NB4 (cell line): Measurements from ENCODE around the gene PAQR7.

Experiments used
- DNase-seq: peaks from one replicate; pipeline ENCODE4 v3.0.0; 2010; ENCODE audit warnings: low read depth
- H3K4me3 ChIP-seq: one replicate; pipeline ENCODE4 v1.5.1; 2011; ENCODE audit warnings: mild to moderate bottlenecking, low read depth, low read length, moderate library complexity
- MYC ChIP-seq: IDR thresholded peaks from 2 replicates; pipeline ENCODE4 v1.6.1; 2011; ENCODE audit warnings: low read depth, low read length
- POLR2A ChIP-seq: IDR thresholded peaks from 2 replicates; pipeline ENCODE4 v1.6.1; 2011; ENCODE audit warnings: mild to moderate bottlenecking; ENCODE audit not compliant: insufficient read length; ENCODE audit errors: extremely low read depth
- TF ChIP-seq, protein P1 (sequence below): IDR thresholded peaks from 2 replicates; pipeline ENCODE4 v1.6.1; 2011; ENCODE audit warnings: low read depth, low read length
- TF ChIP-seq, protein P2 (sequence below): IDR thresholded peaks from one replicate; pipeline ENCODE4 v1.5.1; 2012; ENCODE audit warnings: low read depth, low read length

PAQR7 gene

DNA sequence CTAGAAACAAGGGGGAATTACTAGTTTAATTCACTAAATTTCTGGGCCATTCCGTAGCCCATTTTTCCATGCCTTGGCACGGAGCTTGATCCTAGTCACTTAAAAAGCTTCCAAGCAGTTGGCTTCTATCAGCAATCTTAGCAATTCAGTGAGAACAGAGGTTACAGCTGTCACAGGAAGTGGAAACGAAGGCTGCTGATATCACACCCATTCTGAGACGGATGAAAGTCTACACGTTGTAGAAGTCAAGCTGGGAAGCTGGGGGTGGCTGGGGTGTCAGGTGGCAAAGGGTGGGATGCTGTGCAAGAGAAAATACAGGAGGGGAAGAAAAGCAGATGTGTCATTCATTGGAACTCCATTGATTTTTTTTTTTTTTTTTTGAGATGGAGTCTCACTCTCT is 42.5 kb upstream of the PAQR7 start:
- DNase-seq = no peak
- TF ChIP-seq, protein P1, sequence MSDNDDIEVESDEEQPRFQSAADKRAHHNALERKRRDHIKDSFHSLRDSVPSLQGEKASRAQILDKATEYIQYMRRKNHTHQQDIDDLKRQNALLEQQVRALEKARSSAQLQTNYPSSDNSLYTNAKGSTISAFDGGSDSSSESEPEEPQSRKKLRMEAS = no peak
- TF ChIP-seq POLR2A (no peak), MYC (no peak)
- TF ChIP-seq, protein P2, sequence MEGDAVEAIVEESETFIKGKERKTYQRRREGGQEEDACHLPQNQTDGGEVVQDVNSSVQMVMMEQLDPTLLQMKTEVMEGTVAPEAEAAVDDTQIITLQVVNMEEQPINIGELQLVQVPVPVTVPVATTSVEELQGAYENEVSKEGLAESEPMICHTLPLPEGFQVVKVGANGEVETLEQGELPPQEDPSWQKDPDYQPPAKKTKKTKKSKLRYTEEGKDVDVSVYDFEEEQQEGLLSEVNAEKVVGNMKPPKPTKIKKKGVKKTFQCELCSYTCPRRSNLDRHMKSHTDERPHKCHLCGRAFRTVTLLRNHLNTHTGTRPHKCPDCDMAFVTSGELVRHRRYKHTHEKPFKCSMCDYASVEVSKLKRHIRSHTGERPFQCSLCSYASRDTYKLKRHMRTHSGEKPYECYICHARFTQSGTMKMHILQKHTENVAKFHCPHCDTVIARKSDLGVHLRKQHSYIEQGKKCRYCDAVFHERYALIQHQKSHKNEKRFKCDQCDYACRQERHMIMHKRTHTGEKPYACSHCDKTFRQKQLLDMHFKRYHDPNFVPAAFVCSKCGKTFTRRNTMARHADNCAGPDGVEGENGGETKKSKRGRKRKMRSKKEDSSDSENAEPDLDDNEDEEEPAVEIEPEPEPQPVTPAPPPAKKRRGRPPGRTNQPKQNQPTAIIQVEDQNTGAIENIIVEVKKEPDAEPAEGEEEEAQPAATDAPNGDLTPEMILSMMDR = no peak
- H3K4me3 ChIP-seq = no peak overlapping the region

DNA sequence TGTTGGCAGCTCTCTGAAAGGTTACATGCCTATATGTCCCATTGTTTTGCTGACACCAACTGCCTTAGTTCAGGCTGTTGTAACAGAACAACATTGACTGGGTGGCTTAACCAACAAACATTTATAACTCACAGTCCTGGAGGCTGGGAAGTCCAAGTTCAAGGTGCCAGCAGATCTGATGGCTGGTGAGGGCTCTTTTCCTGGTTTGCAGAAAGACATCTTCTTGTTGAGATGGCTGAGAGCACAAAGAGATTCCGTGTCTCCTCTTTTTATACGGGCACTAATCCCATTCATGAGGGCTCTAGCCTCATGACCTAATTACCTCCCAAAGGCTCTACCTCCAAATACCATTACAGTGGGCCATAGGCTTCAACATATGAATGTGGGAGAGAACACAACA is 41.0 kb upstream of the PAQR7 start:
- DNase-seq = no peak
- H3K4me3 ChIP-seq = no peak overlapping the region
- TF ChIP-seq MYC (no peak), POLR2A (no peak)
- TF ChIP-seq, protein P1 = no peak

DNA sequence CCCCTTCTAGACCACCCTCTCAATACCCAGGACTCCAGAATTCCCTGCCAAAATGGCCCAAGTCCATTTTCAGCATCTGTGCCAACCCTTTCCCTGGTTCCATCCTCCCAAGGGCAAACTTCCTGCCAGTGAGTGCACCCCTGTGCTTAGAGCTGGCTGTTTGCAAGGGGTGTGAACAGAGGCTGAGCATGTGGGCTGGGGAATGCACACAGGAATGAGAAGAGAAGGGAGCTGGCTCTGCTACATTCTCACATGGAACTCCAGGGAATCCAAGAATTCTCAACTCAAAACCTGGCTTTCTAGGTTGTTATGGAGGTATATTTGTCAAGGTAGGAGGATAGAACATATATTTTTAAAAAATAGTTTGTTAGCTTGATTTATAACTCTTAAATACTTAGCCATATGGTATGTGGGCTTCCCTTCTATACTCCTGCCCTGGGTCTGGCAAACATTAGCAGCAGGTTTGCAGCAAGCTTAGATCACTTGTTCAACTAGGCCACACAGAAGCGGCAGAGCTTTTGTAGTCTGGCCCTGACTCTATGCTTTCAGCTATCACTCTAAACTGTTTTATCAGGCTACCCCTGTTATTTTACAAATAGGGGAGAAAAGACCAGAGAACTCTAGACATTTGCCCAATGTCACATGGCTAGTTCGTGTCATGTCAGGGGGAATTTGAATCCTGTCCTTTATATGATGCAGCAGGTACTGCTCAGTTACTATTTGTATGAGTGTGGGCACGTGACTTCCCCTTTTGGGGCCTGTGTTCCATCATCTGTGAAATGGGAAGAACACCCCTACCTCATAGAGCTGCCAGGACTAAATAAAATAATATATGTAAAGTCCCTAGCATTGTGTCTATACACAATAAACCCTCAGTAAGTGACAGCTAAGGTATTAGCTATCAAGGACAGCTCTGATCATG is 38.8 kb upstream of the PAQR7 start:
- TF ChIP-seq MYC (no peak), POLR2A (no peak)
- TF ChIP-seq, protein P2 = no peak
- TF ChIP-seq, protein P1 = no peak
- no peak overlapping the region for H3K4me3 ChIP-seq
- DNase-seq = no peak

DNA sequence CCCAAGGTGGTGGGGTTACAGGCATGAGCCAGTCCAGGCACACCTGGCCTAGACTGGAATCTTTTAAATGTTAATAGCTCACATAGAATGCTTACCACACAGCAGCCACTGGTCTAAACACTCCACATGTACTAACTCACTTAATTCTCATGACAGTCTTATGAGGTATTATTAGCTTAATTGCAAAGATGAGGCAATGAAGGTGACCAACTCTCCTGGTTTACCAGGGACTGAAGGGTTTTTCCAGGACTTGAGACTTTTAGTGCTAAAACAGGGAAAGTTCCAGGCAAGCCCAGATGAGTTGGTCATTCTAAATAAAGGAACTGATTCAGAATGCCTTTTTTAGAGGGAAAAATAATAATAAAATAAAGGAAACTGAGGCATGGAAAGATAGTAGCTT is 37.7 kb upstream of the PAQR7 start:
- no peak for DNase-seq
- TF ChIP-seq, protein P2 = no peak
- TF ChIP-seq, protein P1 = no peak
- no peak for TF ChIP-seq POLR2A
- no peak for TF ChIP-seq MYC
- H3K4me3 ChIP-seq = no peak overlapping the region

DNA sequence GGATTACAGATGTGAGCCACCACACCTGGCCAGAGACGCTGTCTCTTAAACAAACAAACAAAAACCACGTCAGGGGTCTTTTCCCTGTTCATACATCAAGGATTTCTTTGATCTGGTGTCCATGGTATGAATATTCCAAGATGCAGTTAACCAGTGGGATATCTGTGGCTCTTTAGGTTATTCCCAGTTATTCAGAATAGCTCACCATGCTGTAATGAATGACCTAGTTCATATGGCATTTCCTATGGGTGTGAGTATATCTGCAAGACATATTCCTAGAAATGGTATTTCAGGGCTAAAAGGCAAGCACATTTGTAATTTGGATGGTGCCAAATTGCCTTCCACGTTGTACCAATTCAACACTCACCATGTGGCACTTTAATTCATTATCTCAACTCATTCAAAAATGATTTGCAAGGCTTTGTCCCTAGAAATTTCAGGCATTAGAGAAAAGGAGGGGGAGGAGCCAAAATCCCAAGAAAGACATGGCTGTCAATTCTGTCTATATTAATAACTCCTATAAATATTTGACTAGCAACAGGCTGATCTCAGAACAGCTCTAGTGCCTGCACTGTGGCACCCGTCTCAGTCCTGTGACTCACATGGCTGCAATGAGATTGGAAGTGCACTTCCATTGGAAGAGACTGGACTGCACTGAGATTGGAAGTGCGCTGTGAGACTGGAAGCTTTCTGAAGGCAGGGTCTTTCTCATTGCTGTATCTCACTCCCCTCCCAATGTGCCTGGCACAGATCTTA is 36.7 kb upstream of the PAQR7 start:
- DNase-seq = no peak

More for the DNA sequence above, 36.7 kb upstream of the PAQR7 start:
- TF ChIP-seq MYC = no peak
- TF ChIP-seq, protein P1 = no peak
- TF ChIP-seq POLR2A = no peak
- TF ChIP-seq, protein P2 = no peak
- H3K4me3 ChIP-seq = no peak overlapping the region
